Measurements from ENCODE around the gene ANKS4B. TPM values are rescaled to one million over a fixed set of nuclear protein-coding genes. Genes with fewer than 3 reads are reported as not detected.

The ANKS4B gene
- polyA plus RNA-seq, 3 donors = not detected

DNA sequence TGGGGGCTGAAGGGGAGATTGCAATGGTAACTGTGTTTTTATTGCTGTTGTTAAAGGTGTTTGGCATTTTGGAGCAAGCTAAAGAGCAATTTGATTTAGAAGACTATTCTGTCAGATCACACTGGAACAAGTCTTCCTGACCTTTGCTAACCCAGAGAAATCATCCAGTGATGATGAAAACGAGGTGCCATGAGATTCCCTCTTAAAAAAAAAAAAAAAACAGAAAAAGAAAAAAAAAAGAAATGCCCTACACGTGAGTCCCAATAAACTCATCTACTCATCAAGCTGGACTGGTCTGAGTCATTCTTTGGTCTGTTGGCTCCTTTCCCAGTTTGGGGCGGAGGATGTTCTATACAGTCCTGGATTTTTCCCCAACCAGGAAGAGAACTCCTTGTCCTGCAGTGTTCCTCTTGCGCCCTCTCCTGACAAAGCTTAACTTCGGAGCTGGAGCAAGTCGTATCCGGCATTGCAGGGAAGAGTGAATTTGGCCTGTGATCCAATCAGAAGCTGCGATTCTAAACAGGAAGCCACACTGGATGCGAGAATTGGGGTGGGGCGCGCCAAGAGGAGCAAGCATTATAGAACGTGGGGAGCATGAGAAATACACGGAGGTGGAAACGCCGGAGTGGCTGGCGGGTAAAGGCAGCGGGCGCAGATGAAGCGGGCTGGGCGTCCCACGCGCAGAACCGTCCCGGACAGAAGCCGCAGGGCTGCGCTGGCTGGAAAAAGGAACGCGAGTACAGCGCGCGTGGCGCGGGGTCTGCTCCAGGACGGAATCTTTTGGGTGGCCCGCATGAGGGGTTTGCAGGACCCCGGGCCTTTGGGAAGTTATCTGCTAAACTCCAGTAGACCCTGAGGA is 67.0 kb downstream of the ANKS4B start:
- Mint-ChIP-seq H3K4me3 (peak overlapping the region; percentile 92), H3K27me3 (ENCODE audit: low read depth in 3 of 3) (peaks cover 2 to 18% (median 11%) of the 10 kb centered on the region in 3 donors), H3K27ac (peak overlapping the region; percentile 65 to 93 (median 85)), H3K9me3 (no peaks in the 10 kb centered on the region), H3K4me1 (peaks cover 25% of the 10 kb centered on the region), H3K36me3 (no peaks in the 10 kb centered on the region)
- Histone ChIP-seq H3K9me3 (replicated peaks in 1 of 2; ENCODE audit: control insufficient read depth in 1 of 2, insufficient read depth in 1 of 2, low read length in 2 of 2) (no peaks in the 10 kb centered on the region), H3K4me2 (replicated peaks; ENCODE audit: extremely low read depth, low read length, poor library complexity, severe bottlenecking) (peak overlapping the region; percentile 96), H3K4me1 (ENCODE audit: control insufficient read depth in 1 of 2, insufficient read depth in 2 of 2, low read length in 2 of 2) (peaks cover 19 to 21% of the 10 kb centered on the region in 2 donors), H4K20me1 (ENCODE audit: insufficient read depth, low read length) (no peaks in the 10 kb centered on the region), H3K27ac (ENCODE audit: low read depth in 1 of 2, low read length in 2 of 2) (peak overlapping the region; percentile 26 to 64), H3K27me3 (ENCODE audit: control insufficient read depth in 2 of 2, insufficient read depth in 2 of 2, low read length in 2 of 2) (peaks cover 0 to 4% of the 10 kb centered on the region in 2 donors), H3K4me3 (replicated peaks in 1 of 3; ENCODE audit: low read depth in 2 of 3, low read length in 3 of 3) (peak overlapping the region; percentile 47 to 80 (median 59)), H3K9ac (ENCODE audit: insufficient read depth, low read length, poor library complexity, severe bottlenecking) (peak overlapping the region; percentile 63), H2AFZ (ENCODE audit: insufficient read depth, low read depth, low read length, poor library complexity, severe bottlenecking) (peak overlapping the region; percentile 85), H3K36me3 (replicated peaks in 1 of 2; ENCODE audit: control insufficient read depth in 1 of 2, insufficient read depth in 2 of 2, low read length in 2 of 2) (no peaks in the 10 kb centered on the region), H3K79me2 (ENCODE audit: insufficient read depth, low read length) (no peaks in the 10 kb centered on the region)
- TF ChIP-seq, protein P1, sequence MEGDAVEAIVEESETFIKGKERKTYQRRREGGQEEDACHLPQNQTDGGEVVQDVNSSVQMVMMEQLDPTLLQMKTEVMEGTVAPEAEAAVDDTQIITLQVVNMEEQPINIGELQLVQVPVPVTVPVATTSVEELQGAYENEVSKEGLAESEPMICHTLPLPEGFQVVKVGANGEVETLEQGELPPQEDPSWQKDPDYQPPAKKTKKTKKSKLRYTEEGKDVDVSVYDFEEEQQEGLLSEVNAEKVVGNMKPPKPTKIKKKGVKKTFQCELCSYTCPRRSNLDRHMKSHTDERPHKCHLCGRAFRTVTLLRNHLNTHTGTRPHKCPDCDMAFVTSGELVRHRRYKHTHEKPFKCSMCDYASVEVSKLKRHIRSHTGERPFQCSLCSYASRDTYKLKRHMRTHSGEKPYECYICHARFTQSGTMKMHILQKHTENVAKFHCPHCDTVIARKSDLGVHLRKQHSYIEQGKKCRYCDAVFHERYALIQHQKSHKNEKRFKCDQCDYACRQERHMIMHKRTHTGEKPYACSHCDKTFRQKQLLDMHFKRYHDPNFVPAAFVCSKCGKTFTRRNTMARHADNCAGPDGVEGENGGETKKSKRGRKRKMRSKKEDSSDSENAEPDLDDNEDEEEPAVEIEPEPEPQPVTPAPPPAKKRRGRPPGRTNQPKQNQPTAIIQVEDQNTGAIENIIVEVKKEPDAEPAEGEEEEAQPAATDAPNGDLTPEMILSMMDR (IDR thresholded peaks at IDR 0.05) = peak; percentile 22
- WGBS (ENCODE audit: insufficient coverage) = under 1% methylated on average over 34 of the region's 36 CpGs
- peak; percentile 86 to 98 (median 97) for DNase-seq
- intact Hi-C loops (cut with micrococcal nuclease) = loop anchor here in 1 of 2 donors (5.0 kb wide), 1 partner anchor 62 kb away; no protein-coding TSS in a partner anchor

DNA sequence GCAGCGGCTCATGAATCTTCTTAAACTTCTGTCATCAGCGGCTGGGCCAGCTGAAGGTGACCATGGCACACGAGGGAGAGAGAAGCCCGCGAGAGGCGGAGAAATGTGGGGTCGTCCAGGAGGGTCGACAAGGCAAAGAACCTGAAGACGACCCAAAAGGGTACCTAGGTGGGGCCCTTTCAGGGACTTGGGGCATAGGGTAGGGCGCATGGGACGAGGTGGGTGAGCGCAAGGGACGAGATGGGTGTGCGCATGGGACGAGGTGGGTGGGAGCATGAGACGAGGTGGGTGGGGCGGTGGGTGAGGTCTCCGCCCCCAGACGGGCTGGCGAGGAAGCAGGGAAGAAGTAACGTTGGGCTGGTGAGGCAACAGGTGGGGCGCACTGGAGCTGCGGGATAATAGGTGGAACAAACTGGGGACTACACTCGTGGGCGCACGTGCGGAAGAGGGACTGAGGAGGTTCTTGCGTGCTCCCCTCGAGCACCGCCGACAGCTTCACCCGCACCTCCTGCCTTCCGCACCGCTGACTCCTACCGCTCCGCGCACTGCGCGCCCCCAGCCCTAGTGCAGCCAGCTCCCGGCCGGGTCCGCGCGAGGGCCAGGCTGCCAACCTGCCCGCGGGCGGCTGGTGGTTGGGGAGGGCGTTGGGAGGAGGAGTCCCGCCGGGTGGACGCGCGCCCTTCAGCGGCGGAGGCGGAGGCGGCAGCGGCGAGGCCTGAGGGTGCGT is 67.8 kb downstream of the ANKS4B start:
- H3K27me3 ChIP-seq (ENCODE audit: control insufficient read depth in 2 of 2, insufficient read depth in 2 of 2, low read length in 2 of 2) = peaks cover 0 to 3% of the 10 kb centered on the region in 2 donors
- peaks cover 19 to 21% of the 10 kb centered on the region in 2 donors for H3K4me1 ChIP-seq (ENCODE audit: control insufficient read depth in 1 of 2, insufficient read depth in 2 of 2, low read length in 2 of 2)
- no peaks in the 10 kb centered on the region for H4K20me1 ChIP-seq (ENCODE audit: insufficient read depth, low read length)
- under 1% methylated on average over 55 of the region's 60 CpGs for WGBS (ENCODE audit: insufficient coverage)
- peak overlapping the region; percentile 47 to 80 (median 59) for H3K4me3 ChIP-seq (replicated peaks in 1 of 3; ENCODE audit: low read depth in 2 of 3, low read length in 3 of 3)
- peak overlapping the region; percentile 85 for H2AFZ ChIP-seq (ENCODE audit: insufficient read depth, low read depth, low read length, poor library complexity, severe bottlenecking)
- Mint-ChIP-seq H3K4me3 (peak overlapping the region; percentile 92), H3K27me3 (ENCODE audit: low read depth in 3 of 3) (peaks cover 2 to 16% (median 8%) of the 10 kb centered on the region in 3 donors), H3K9me3 (no peaks in the 10 kb centered on the region), H3K4me1 (peaks cover 25% of the 10 kb centered on the region), H3K27ac (peak overlapping the region; percentile 65 to 93 (median 85)), H3K36me3 (no peaks in the 10 kb centered on the region)
- no peaks in the 10 kb centered on the region for H3K9me3 ChIP-seq (replicated peaks in 1 of 2; ENCODE audit: control insufficient read depth in 1 of 2, insufficient read depth in 1 of 2, low read length in 2 of 2)
- no peaks in the 10 kb centered on the region for H3K79me2 ChIP-seq (ENCODE audit: insufficient read depth, low read length)
- peak; percentile 17 to 35 (median 34) for DNase-seq
- intact Hi-C loops (cut with micrococcal nuclease) = loop anchor here in 1 of 2 donors (5.0 kb wide), 1 partner anchor 61 kb away; no protein-coding TSS in a partner anchor
- peak overlapping the region; percentile 26 to 64 for H3K27ac ChIP-seq (ENCODE audit: low read depth in 1 of 2, low read length in 2 of 2)
- H3K4me2 ChIP-seq (replicated peaks; ENCODE audit: extremely low read depth, low read length, poor library complexity, severe bottlenecking) = peak overlapping the region; percentile 96
- H3K9ac ChIP-seq (ENCODE audit: insufficient read depth, low read length, poor library complexity, severe bottlenecking) = peak overlapping the region; percentile 63
- H3K36me3 ChIP-seq (replicated peaks in 1 of 2; ENCODE audit: control insufficient read depth in 1 of 2, insufficient read depth in 2 of 2, low read length in 2 of 2) = no peaks in the 10 kb centered on the region
- TF ChIP-seq, protein P1 (IDR thresholded peaks at IDR 0.05) = no peak

Measured in CD14-positive monocyte (primary cell).